CD4-positive, alpha-beta T cell treated with Interleukin-1 beta for 1 hour (primary cell): Measurements from ENCODE around the gene ALDH16A1.
A peak's percentile ranks its signal among the peaks of the same experiment; 100 is the strongest.

Experiments
- DNase-seq, 2 donors: peaks; one replicate each; pipeline ENCODE4 v3.0.0-alpha.2; 2020 to 2022

ALDH16A1 gene

DNA sequence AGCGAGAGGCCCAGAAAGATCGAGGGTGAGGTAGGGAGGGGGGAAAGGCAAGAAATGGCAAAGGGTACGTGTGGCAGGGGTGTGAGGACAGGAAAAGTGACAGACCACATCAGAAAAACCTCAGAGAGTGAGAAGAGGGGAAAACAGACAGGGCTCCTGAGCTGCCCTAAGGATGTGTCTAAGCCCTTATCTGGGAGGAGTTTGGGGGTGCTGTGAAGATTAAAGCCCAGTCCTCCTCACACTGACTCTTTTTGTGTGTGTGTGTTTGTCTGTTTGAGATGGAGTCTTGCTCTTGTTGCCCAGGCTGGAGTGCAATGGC is 29.1 kb upstream of the ALDH16A1 start:
- DNase-seq, result peak in 1 of 2 donors; percentile 54

DNA sequence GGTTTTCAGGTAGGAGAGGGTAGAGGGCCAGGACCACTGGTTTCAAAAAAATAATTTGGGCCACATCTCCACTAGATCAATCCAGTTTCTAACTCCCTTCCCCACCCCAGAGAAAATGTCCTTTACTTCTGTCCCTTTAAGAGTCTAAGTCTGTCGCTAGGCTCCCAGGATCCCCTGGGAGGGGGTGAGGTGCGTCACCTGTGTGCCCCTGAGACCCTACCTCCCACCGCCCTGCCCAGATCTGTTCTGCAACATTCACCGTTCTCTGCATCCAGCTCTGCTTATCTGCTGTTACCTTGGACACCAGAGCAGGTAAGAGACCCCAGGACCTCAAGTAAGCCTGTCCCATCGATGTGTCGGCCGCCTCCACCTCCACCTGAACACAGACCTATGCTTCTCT is 27.8 kb upstream of the ALDH16A1 start, which contains the start of gene GFY:
Gene GFY (plus strand): TSS at position 211 of the 400 bp plus-strand sequence. CDS start 1,043 bp downstream, outside the sequence.
- DNase-seq, result no peak

DNA sequence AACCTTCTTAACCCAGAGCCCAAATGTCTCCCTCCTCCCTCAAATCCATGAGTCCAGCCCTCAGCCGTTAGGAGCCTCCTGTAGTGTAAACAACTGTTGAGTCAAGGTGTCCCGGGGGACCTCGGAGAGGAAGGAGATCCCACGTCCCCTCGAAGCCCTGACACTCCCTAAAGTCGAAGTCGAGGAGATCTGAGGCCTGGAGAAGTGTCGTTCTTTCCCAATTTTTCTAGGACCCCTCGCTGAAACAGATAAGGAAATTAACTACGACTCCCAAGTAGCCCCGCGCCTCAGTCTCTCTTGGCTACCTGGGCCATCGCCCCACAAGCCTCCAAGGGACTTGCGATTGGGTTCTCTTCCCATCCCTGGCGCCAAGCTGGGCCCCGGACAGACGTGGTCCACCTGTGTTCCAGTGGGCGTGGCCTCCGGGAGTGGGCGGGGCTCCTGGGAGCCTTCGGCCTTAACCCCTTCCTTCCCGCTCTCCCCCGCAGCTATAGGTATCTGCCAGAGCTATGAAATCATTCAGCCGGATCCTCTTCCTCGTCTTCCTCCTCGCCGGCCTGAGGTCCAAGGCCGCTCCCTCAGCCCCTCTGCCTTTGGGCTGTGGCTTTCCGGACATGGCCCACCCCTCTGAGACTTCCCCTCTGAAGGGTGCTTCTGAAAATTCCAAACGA is 27.0 kb upstream of the ALDH16A1 start:
- DNase-seq, result no peak

DNA sequence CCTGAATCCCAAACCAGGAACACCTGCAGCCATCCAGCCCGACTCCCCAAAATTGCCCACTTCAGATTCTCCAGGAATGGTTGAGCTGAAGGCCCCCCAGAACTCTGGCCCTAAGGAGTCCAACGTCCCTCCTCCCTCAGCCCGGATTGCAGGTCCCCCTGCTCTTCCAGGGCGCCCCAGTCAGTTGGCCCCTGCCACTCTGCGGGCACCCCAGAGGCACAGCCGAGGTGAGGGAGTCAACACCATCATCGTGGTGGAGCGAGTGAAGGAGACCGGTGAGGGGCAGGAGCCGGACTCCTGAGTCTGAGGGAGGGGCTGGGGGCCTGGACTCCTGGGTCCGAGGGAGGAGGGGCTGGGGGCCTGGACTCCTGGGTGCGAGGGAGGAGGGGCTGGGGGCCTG is 25.7 kb upstream of the ALDH16A1 start:
- DNase-seq, result no peak

DNA sequence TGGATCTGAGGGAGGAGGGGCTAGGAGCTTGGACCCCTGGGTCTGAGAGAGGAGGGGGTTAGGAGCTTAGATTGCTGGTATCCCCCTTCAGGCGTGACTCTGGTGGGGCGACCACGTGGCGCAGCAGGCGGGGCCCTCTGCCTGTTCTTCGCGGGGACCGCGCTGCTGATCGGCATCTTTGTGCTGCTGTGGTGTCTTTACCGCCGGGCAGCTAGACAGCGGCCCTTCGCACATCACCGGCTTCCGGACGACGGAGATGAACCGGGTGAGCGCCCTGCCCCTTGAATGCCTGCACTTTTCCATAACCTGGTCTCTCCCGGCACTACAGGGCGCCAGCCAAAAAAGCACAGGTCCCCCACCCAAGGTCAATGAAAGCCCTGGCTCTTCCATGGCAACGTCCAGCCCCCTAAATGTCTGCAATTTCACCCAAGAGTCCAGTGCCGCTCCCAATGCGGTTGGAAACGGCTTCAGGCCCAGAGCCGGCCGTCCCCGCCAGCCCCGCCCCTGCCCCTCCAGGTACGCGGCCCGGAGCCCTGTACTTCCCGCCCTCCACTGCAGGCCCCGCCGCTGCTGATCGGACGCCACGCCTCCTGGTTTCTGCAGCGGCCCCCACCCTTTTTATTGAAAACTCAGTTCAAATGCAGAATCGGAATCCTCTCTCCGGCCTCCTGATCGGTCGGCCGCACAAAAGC is 25.0 kb upstream of the ALDH16A1 start:
- DNase-seq, result peak; percentile 24 to 30

DNA sequence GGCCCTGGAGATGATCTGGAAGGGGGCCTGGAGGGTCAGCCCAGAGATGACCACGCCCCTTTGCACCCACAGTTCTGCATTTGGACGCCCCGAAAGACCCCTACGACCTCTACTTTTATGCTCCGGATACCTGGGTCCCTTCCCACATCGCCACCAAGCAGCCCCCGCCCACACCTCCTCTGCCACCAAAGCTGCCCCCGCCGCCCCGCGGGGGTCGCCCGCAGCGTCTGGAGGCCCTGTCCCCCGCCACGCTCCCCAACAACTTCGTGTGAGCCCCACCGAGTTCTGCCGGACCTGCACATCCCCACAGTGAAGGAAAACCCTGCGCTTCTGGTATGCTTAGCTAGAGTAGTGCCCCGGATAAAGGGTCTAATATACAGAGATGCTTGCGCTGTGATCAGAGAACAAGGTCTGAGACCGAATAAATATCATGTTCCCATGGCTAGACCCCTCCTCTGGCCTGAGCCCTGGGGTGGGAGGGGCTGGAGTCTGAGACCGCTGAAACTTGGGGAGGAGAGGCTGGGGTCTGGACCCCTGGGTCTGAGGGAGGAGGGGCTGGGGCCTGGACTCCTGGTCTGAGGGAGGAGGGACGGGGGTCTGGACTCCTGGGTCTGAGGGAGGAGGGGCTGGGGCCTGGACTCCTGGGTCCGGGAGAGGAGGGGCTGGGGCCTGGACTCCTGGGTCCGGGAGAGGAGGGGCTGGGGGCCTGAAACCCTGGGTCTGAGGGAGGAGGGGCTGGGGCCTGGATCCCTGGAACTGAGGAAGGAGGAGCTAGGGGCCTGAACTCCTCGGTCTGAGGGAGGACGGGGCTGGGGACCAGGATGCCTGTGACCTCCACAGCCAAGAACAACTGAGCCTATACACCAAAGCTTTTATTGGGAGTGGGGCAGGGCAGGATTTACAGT is 24.2 kb upstream of the ALDH16A1 start:
- no peak for DNase-seq

DNA sequence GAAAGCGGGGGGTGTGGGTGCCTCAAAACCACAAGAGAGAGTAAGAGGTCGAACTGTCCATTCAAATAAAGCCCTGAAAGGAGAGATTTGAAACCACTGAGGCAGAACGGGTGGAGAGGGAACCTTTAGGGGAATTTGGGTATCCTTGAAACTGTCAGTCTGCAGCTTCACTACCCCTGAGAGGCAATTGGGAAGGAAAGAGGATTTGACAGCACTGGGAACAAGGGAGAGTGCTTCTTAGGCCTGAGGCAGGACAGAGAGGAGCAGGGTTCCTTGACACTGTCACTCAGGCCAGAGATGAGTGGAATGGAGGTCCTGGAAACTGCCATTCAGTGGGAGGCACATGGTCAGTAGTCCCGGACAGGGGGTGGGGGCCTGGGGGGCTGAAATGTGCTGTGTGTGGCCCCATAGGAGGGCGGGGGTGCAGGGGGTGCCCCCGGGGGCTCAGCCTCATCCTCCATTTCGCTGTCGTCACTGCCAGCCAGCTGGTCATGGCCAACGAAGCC is 22.8 kb upstream of the ALDH16A1 start:
- DNase-seq, result no peak

DNA sequence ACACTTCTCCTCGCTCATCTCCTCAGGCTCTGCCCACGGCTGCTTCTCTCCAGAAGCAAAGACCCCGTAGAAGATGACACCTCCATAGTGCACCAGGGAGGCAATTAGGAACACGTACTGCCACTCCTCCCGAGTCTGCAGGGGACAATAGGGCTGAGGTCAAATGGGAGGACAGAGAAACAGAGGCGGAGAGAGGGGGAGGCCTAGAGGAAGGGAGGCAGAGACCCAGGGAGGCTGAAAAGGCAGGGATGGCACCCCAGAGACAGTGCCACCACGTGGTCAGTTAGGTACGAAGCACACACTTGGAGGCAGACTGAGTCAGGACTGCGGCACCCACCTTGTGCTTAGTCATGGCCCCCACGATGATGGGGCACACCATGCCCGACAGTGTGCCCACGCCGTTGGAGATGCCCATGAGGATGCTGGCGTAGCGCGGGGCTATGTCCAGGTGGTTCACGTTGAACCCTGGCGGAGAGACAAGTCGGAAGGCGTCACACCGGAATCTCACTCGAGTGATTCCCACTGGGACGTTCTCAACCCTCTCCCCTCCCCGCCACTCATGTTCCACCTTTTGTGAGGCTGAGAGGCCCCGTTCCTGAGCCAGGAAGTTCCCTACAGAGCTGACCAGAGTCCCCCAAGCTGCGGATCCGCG is 22.2 kb upstream of the ALDH16A1 start:
- DNase-seq, result no peak

DNA sequence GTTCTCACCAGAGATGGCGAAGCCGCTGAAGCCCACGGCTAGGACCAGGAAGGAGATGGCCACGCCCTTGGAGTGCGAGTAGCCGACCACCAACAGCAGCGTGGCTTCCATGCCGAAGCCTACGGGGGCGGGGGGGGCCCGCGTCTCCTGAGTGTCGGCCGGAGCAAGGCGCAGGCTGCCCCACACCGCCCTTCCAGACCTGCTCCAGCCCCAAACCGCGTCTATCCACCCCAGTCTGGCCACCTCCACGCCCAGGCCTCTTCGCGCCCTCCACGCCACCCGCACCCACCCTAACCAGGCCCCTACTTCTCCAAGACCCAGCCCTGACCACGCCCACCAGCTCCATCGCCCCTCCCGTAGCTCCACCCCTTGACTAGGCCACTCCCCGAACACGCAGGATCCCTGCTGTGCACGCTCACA is 21.7 kb upstream of the ALDH16A1 start:
- DNase-seq, result peak; percentile 29 to 37

DNA sequence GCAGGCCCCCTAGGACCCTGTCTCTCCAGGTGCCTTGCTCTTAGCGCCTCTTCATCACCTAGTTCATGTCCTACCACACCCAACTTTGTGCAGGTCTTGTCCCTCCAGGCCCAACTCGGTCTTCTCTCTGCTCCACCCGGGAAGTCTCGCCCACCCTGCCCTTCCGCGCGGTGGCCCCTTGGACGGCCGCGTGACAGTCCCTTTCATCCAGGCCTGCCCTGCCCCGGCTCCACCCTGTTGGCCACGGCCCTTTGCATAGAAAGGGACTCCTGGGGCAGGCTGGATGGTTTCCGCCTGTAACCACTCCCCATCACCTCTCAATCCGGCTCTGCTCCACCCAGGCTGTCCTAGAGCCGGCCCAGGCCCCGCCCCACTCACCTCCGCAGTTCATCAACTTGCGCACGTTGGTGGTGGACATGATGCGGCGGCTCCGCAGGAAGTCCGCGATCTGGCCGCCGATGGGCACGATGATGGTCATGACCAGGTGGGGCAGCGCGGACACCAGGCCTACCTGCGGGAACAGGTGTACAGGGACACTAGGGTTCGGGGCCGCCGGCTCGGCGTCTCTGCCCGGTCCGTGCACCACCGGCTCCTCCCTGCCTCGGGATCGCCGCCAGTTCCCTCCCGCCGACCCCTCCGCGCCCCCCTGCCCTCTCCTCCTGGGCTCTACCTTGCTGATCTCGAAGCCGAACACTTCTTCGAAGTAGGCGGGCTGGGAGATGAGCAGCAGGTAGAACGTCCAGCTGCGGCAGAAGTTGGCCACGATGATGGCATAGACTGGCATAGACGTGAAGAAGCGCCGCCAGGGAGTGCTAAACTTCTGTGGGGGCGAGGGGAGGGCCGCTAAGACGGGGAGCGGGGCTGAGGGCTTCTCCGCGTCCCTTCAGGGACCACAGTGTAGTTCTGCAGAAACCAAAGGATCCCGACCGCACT is 20.6 kb upstream of the ALDH16A1 start:
- peak in 1 of 2 donors; percentile 43 for DNase-seq

DNA sequence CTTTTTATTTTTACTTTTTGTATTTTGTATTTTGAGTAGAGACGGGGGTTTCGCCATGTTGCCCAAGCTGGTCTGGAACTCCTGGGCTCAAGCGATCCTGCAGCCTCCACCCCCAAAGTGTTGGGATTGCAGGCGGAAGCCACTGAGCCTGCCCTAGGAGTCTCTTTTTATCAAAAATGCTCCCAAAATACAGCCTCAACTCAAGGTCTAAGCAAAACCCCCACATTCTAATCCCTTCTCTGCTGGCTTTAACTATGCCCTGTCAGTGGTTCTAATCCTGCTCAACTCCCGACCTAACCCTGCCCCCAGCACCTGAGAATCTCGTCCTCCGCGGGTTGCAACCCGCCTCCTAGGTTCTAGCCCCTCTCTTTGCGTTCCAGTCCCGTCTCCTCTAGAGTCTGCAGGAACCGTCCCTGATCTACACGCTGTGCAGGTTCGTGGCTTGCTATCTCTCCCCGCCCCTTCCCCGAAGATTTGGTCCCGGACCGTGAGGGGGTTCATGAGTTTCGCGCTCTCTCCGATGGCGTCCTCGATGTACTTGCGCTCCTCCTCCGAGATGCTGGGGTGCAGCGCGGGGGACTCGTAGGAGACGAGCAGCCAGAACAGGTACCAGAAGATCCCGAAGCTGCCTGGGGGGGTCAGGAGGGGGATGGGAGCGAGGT is 19.7 kb upstream of the ALDH16A1 start:
- no peak for DNase-seq

DNA sequence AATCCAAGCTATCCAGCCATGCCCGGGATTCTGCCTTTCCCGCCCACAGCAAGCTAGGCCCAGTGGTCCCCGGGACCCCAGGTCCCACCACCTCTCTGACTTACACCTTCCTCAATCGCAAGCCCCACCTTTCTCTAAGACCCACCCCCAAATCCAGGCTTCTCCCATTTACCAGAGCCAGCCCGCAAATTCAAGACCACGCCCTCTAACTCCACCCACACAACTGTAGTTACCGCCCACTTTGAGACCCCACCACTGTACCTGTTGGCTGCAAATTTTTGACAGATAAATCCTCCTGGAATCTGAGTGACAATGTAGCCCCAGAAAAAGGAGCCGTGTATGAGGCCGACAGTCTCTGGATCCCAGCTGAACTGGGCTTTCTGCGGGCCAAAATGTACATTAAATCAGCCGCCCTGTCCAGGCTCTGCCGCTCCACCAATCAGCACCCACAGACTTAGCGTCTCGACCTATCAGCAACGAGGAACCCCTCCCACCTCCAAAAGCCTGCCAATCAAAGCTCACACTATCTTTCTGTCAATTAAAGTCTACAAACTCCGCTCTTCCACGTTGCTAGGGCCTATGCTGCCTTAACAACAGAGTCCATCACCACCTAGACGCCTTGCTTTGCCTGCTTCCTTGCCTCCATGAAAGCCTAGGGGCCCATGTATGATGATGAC is 18.0 kb upstream of the ALDH16A1 start:
- no peak for DNase-seq

DNA sequence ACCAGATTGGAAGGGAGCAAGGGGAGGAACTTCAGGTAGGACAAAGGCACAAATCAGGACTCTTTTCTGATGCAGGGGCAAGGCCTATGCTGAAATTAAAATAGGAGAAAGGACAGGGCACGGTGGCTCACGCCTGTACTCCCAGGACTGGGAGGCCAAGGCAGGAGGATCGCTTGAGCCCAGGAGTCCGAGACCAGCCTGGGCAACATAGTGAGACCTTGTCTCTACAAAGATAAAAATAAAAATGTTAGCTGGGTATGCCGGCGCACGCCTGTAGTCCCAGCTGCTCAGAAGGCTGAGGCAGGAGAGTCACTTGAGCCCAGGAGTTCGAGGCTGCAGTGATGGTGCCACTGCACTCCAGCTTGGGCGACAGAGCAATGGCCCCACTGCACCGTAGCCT is 17.4 kb upstream of the ALDH16A1 start:
- DNase-seq, result no peak

DNA sequence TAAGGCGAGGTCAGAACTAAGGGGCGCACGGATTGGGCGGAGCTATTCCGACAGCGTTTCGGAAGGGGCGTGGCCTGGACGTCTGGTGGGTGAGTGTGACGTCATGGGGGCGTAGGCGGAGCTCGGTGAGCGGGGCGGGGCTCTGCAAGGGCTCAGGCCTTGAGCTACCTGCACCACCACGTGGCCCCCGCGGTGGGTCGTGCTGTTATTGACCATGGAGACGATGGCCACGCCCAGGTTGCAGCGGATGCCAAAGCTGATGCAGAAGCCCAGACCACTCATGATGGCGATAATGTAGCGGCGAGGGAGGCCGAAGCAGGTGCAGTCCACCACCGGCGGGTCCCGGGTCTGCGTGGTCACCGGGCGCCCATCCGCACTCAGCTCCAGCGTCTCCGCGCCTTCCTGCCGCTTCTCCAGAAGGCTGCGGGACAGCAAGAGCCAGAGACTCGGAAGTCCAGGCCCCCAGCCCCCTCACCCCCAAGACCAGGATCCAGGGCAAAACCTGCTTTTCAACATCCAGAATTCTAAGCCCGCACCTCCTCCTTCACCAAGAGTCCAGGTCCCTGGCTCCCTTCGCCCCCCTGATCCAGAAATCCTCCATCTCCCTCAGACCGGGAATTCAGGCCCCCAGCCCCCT is 16.5 kb upstream of the ALDH16A1 start:
- peak; percentile 54 to 67 for DNase-seq

DNA sequence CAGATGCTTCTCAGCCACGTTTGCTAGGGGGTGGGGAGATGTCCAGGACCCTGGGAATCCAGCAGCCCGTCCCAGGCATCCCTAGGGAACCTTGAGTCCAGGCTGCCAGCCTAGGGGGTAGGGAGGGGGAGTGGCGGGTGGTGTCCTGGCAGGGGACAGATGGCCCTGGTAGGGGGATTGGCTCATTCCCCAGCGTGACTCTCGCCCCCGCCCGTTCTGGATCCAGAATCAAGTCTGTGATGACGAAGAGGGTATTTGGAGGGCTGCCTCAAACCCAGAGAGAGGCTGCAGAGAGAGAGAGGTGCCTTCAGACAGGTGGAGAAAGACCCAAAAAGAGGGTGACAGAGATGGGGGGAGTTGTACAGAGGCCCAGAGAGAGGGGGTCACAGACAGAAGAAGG is 15.8 kb upstream of the ALDH16A1 start:
- no peak for DNase-seq

DNA sequence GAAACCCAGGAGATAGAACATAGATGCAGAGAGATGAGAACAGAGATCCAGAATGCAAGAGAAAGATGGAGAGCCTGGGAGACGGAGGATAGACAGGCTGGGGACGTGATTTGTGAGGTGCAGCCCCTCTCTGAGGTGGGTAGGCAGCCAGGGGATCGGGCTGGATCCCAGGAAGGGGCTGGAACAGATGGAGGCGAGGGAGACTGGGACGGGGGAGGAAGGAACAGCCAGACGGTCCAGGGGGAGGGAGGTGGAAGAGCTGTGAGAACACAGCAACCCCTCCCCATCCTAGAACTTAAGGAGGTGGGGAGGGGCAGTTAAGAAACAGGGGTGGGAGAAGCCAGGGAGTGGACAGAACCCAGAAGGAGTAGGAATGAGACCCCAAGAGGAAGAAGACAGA is 14.8 kb upstream of the ALDH16A1 start:
- no peak for DNase-seq

DNA sequence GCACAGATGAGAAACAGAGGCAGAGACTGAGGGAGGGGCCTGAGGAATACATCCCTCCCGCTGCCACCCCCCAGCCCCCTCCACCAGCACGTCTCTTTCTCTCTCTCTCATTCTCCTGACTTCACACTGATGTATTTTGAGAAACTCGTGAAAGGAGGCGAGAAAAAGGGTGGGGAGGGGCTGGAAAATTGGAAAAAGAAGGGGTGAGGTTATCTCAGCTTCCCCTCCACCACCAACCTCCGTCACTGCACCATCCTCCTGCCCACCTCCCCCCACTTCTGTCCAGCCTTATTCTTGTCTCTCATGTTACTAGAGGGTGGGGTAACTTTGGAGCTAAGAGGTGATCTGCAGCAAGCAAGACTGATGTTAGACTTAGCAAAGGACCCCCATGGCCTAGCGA is 13.2 kb upstream of the ALDH16A1 start:
- DNase-seq, result no peak

DNA sequence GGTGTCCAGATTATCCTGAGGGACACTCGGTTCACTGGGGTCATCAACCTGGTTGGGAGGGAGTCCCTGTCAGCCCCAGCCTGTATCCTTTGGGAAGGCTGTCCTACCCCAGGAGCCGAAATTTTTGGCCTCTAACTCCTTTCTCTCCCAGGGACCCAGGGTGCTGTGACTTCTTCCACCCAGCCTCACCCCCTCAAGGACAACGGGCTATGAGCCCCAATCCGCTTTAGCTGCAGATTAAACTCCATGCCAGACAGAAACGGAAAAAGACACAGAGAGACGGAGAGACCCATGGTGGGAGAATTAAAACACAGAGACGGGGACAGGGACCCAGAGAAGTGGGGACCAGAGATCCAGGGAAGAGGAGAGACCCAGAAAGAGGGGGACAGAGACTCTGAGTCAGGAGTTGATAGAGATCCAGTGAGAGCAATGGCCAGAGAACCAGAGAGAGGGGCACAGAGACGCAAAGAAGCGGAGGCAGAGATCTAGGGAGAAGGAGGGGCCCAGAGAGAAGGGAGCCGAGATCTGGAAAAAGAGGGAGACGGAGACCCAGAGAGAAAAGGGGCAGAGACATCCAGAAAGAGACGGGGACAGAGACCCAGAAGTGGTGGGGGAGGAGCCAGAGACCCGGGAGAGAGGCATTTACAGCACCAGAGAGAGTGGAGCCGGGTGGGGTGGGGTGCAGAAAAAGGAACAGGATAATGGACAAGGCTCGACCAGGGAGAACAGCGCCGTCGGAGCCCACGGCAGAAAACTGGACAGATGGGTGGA is 12.4 kb upstream of the ALDH16A1 start:
- no peak for DNase-seq
